HG03520 (cell line): Measurements from ENCODE around the gene CDC42SE1.
"Not testable (repeated sequence)": the region's sequence is repeated elsewhere in the genome, so short reads cannot be mapped to it uniquely, and the experiment has no call there.

ENCODE experiments used
- ATAC-seq: cut with Tn5 transposase; IDR thresholded peaks from one replicate; pipeline ENCODE4 v1.9.1; 2021; ENCODE audit warnings: mild to moderate bottlenecking, moderate library complexity; ENCODE audit not compliant: unreplicated experiment

The CDC42SE1 gene, protein sequence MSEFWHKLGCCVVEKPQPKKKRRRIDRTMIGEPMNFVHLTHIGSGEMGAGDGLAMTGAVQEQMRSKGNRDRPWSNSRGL

DNA sequence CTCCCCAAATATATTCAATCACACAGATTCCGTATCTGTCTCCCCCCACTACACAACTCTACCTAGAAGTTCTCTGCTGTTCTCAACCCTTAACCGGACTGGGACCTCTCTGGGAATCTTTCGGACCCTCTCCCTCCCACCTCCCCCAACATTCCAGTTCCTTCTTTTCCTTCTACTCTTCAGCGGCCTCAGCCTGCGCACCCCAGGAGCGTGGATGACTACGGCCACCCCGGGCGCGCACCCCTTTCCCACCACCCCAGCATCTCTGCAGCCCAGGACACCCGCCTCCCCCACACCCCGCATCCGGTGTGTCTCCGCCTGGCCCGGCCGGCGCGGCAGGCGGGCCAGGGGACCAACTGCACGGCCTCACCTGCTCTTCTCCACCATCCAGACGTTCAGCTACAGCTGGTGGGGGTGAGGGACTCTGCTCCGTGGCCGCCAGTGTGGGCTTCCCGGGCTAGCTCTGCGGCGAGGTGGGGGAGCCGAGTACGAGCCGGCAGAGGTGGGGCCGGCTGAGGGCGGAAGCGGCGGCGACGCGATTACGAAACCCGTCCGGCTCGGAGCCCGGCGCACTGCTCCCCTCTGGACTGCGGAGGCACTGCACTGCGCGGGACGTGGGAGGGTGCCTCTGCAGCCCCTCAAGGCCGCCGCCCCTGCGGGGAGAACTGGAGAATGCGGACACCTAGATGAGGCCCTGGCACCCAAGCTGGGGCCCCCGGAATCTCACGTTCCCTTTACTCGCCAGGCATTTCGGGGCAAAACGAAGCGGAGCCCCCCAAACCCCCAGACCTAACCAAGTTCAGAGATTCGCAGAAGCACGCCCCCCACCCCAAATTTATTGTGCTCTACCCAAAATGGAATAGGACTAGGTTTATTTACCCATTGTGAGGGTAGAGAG, at the start of gene CDC42SE1:
TSS of gene CDC42SE1 (minus strand) at position 514 of the 898 bp plus-strand sequence. CDS start 3,892 bp downstream, outside the sequence.
- ATAC-seq, result peak; percentile 83

DNA sequence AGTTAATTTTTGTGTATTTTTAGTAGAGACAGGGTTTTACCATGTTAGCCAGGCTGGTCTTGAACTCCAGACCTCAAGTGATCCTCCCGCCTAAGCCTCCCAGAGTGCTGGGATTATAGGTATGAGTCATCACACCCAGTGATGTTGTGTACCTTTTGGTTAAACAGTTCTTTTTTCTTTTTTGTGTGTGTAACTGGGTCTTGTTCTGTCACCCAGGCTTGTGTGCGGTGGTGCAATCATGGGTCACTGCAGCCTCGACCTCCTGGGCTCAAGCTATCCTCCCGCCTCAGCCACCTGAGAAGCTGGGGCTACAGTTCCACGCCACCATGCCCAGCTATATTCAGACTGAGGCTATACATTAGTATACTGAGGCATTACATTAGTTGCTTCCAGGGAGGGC, 48.9 kb upstream of the CDC42SE1 start:
- ATAC-seq, result no peak

DNA sequence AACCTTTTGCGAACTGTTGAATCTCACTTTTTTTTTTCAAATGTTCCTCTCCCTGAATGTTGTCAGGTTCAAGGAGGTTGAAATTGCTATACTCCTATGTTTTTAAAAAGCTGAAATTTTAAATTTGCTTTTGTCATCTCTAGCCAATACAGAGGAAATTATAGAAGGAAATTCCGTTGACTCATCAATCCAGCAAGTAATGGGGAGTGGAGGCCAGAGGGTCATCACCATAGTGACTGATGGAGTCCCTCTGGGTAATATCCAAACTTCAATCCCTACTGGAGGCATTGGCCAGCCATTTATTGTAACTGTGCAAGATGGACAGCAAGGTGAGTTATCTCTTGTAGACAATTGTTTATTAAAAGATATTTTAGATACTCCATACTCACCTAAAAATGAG, 47.5 kb upstream of the CDC42SE1 start:
- no peak for ATAC-seq

DNA sequence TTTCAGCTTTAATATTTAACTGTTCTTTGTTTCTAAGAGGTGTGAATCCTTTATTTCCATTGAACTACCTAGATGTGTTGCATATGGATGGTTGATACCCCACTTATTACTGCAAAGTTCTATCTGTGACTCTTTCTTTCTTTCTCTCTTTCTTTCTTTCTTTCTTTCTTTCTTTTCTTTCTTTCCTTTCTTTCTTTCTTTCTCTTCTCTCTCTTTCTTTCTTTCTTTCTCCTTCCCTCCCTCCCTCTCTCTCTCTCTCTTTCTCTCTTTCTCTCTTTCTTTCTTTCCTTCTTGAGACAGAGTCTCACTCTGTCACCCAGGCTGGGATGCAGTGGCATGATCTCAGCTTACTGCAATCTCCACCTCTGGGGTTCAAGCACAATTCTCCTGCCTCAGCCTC, 45.2 kb upstream of the CDC42SE1 start:
- no peak for ATAC-seq

DNA sequence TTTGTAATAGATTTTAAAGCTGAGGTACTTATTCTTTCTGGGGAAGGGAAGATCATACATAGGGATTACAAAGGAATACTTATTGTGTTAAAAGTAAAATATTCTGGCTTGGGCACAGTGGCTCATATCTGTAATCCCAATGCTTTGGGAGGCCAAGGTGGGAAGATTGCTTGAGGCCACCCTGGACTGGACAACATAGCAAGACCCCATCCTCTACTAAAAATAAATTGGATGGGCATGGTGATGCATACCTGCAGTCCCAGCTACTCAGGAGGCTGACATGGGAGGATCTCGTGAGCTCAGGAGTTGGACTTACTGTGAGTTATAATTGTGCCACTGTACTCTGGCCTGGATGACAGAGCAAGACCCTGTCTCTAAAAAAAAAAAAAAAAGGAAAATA, 38.7 kb upstream of the CDC42SE1 start:
- no peak for ATAC-seq

DNA sequence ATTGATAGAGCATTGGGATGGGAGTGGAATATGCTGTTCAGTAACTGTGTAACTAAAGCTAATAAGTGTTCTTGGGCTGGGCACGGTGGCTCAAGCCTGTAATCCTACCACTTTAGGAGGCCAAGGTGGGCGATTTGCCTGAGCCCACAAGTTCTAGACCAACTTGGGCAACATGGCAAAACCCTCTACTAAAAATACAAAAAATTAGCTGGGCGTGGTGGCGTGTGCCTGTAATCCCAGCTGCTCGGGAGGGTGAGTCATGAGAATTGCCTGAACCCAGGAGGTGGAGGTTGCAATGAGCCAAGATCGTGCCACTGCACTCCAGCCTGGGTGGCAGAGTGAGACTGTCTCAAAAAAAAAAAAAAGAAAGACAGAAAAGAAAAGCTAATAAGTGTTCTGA, 38.0 kb upstream of the CDC42SE1 start:
- ATAC-seq, result not testable (repeated sequence)

DNA sequence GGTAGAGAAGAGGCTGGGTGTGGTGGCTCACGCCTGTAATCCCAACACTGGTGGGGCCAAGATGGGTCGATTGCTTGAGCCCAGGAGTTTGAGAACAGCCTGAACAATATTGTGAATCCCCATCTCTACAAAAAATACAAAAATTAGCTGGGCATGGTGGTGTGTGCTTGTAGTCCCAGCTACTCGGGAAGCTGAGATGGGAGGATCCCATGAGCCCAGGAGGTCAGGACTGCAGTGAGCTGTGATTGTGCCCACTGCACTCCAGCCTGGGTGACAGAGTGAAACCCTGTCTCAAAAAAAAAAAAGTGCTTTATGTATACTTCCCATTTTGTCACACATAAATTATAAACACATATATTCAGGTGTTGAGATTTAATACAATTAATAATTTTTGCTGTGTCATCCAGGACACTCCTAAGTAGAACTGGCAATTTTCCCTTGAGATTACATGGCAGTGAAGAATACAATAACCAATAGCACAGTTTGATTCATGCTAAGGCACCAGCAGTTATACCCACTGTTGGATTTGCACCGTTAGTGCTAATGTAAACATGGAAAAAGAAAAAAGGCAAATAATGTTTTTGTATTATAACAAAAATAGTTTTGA, 26.6 kb upstream of the CDC42SE1 start:
- no peak for ATAC-seq

DNA sequence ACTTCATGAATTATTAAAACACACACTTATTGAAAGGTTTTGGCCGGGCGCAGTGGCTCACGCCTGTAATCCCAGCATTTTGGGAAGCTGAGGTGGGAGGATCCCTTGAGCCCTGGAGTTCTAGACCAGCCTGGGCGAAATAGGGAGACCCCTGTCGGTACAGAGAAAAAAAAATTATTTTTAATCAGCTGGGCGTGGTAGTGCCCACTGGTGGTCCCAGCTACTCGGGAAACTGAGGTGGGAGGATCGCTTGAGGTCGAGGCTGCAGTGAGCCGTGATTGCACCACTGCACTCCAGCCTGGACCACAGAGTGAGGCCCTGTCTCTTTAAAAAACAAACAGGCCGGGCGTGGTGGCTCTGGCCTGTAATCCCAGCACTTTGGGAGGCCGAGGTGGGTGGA, 12.8 kb upstream of the CDC42SE1 start:
- ATAC-seq, result no peak

DNA sequence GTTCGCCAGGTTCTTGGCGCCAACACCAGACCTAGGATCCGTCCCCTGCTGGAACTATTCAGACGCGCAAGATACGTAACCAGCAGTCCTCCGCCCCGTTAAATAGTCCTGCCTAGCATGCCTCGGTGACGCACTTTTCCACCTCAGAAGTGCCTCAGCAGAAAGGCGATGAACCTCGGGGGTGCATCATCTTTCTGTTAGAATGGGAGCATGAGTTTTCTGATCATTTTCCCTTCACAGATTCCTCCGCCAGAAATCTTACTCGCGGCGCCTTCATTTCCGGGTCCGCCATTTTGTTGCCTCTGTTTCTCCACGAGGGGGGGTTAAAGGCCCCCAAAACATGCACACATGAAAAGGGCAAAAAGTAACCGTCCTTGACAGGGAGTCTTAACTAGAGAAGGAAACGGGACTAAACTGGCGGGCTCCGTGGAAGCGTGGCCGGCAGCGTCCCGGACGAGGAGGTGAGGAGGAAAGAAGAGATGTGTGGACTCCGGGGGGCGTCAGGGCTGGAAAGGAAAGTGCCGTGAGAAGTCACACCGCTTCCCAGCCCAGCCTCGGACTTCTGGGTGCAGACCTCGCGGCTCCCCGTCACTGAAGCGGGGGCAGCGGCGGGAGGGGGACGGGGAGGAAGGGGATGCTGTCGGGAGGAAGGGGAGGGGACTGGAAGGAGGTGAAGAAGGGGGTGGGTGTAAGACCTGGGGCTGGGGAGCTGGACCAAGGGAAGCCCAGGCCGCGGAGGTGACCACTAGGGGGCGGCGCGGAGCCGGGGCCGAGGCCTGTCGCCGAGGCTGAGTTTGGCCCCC, 11.3 kb upstream of the CDC42SE1 start, which contains the start of gene GABPB2:
TSS of gene GABPB2 (plus strand) at position 288 of the 803 bp plus-strand sequence. CDS start 17,429 bp downstream, outside the sequence.
- ATAC-seq, result no peak

DNA sequence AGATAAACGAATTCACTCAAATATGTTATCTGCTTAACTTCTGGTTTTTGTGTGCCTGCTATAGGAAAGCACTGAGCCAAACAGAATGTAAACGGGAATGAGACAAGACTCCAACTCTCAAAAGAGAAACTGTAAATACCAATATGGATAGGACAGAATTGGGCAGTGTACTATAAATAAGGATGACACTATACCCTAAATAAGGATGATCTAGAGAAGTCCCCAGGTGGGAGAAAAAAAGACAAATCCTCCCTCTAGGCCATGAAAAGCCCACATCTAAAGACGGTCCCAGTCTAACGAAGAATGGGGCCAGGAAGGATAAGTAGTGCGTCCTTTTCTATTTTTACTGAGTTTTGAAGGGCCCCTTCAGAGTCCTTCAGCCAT, 9.7 kb upstream of the CDC42SE1 start:
- no peak for ATAC-seq

DNA sequence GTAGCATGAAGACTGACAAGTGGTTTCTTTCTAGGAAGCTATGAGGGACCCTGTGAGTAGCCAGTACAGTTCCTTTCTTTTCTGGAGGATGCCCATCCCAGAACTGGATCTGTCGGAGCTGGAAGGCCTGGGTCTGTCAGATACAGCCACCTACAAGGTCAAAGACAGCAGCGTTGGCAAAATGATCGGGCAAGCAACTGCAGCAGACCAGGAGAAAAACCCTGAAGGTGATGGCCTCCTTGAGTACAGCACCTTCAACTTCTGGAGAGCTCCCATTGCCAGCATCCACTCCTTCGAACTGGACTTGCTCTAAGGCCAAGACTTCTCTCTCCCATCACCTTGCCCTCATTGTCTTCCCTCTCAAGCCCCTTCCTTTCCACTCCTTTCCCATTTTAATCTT, 7.8 kb upstream of the CDC42SE1 start:
- no peak for ATAC-seq

DNA sequence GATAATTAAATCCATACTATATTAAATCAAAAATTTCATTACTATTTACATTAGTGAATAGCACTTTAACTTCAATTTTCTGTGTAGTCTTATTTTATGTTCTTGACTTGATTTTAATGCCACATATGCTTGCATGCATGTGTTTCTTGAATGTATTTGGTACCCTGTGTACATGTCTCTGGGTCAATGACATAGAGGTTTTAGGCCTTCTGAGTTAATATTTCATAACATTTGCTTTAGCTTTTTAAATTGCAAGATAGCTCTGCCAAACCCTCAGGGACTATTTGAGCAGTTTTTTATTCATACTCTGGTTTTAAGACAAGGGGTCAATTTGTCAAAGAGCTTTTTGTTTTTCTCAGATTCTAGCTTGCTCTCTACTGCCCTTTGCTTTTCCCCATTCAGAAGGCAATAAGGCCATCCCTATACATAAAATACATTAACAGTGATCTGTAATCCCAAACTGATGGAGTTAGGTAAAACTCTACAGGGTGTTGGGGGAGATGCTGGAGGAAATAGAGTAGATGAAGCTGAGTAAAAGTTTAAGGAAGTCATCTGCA, 5.7 kb upstream of the CDC42SE1 start:
- no peak for ATAC-seq

DNA sequence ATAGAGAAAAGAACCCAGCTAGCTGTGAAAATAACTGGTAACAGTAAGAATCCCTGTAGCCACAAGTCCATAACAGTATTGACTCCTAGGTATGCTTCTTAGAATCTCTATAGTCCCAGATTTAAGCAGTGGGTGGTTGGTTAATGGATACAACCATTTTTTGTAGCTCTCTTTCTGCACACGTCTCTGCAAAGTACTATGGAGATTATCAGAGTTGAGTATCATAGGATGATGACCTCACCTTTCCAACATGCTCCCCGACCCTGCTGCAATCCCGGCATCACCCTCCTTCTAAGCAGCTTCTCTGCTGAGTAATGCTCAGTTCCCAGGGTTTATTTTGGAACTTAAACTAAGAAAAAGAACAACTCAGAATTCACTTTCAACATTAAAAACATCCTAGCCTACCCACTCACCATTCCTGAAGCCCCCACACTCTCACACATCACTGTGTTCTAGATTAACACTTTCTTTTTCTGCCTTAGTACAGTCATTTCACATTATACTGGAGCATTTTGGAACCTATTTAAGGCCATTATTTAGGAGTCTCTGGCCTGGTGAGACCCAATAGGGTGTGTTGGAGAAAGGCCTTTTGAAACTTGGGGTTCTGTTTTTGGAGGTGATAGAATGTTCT, 3.4 kb upstream of the CDC42SE1 start:
- no peak for ATAC-seq

DNA sequence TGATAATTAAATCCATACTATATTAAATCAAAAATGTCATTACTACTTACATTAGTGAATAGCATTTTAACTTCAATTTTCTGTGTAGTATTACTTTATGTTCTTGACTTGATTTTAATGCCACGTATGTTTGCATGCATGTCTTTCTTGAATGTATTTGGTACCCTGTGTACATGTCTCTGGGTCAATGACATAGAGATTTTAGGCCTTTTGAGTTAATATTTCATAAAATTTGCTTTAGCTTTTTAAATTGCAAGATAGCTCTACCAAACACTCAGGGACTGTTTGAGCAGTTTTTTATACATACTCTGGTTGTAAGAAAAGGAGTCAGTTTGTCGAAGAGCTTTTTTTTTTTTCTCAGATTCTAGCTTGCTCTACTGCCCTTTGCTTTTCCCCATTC, 2.3 kb upstream of the CDC42SE1 start:
- no peak for ATAC-seq

DNA sequence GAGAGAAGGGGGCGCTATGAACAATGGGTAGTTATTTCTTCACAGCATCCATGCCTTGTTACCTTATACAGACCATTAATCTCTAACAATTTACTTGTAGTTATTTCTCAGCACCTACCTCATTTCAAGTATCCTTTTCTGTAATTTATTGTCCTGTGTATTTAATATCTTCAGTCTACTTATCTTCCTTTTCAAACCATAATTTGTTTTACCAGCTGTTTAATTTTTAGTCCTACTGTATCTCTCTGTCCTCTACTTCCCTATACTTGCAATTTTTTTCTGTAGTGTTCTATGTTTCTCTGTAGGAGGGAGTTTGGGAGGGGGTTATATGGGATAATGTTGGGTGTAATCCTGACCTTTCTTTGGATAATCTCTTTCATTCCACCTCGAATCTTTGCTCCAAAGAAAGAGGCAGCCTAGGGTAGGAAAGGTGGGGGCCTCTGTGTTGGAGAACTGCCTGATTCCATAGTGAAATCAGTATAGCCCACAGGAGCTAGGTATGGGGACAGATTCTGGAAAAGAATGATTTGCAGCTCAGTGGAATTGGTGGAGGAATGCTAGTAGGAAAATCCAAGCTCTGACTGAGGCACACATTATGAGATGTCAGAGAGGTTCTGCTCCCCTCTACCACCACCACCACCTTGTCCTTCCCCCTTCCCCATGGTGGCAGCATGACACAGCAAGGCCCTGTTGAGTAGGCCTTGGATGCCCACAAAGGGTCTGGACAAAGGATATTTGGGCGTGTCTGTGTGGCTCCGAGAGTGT, 1.4 kb upstream of the CDC42SE1 start:
- ATAC-seq, result no peak

DNA sequence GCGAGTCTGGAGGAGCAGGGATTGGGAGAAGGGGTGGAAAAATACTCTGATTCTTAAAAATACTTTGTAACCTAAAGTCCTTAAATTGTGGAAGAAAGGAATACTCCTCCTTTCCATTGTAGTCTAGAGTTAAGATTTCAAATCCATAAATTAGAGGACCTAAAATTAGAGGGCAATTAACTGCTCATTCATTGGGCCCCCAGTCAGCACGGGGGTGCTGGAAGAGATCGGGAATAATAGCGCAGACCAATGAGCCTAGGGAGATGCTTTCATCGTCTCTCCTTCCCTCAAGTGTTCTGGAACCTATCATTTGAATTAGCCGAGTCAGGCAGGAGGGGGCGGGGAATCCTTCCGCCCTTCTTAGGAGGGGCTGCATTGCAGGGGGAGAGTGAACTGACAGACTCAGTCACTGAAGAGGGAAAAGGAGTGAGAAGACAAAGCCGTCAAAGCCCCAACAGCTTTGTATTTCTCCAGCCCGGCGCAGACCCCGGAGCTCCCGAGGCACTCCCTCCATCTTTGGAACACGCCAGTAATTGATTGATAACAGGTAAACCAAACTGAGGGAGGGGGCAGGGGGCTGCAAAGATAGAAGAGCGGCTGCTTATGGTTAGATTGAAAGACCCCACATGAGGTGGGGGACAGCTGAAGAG, 710 bp upstream of the CDC42SE1 start, which contains the start of gene MLLT11:
TSS of gene MLLT11 (plus strand) at position 391 of the 650 bp plus-strand sequence. CDS start 6,828 bp downstream, outside the sequence.
- ATAC-seq, result no peak

DNA sequence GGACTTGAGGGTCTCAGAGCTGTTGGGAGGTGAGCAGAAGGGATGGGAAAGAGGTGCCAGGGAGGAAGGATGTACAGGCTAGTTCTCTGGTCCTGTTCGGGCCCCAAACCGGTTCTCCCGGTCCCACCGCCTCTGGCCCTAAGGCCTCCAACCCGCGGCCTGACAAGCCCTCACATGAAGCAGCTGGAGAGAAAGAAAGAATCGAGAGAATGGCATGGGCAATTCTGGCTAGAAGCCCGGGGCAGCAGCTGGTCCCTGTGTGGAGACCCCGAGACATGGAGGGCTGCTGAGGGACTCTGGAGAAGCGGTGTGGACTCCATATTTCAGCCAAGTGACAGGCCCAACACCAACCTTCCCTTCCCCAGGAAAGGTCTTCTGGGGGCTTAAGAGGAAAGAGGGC, 730 bp downstream of the CDC42SE1 start:
- ATAC-seq, result no peak

DNA sequence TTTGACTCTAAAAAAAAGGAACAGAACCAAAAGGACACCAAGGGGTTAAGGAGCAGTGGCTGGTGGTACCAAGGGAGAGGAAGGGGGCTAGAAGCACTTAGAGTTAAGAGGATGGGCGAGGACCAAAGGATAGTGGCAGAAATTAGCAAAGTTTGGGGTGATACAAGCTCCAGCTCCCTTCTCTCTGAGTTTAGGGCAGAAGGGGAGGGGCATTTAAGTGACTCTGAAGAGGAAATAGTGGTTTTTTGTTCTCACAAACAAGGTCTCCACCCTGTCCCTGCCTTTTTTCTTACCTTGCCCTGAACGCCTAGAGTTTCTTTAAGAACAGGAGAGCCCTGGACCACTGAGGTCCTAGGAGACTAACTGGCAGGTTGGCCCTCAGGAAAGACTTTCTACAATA, 3.3 kb downstream of the CDC42SE1 start:
- ATAC-seq, result no peak

DNA sequence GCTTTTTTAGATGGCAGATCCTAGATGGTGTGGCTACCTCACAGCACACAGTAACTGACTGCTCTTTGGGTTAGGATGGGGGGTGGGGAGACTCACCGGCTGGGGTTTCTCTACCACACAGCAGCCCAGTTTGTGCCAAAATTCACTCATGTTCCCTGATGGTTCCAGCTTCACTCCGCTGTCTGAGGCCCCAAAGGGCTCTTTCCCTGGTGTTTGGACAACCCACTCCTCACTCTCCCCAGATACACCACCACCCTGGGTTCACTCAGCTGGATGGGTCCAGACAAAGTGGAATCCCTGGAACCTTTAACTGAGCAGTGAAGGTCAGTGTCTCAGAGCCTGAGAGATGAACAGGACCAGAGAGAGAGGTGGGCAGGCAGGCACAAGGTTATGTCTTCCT, 3.8 kb downstream of the CDC42SE1 start:
- ATAC-seq, result no peak
